Measurements from ENCODE around the gene PPP2R2D. TPM values are rescaled to one million over a fixed set of nuclear protein-coding genes. Genes with fewer than 3 reads are reported as not detected.
"Not testable (repeated sequence)": the region's sequence is repeated elsewhere in the genome, so short reads cannot be mapped to it uniquely, and the experiment has no call there.

The PPP2R2D gene
- total and polyA plus RNA-seq, 5 donors: 30.1 to 38.2 (median 35.4) TPM

- WGBS: 71% methylated on average over 8 of the region's 8 CpGs
- DNase-seq (no peak), ATAC-seq (peak in 1 of 2 donors; percentile 26)
- no peaks in the 10 kb centered on the region for H3K9me3 ChIP-seq (ENCODE audit: control insufficient read depth, low read length)
- H3K27ac ChIP-seq (ENCODE audit: low read length): no peak overlapping the region
- intact Hi-C loops (cut with DNase I): loop anchor here in 1 of 4 donors (10.0 kb wide), 1 partner anchor 66 kb away; no protein-coding TSS in a partner anchor
- no peaks in the 10 kb centered on the region for H3K27me3 ChIP-seq (ENCODE audit: control insufficient read depth, insufficient read depth)
- peaks cover 15% of the 10 kb centered on the region for H3K4me1 ChIP-seq (ENCODE audit: control insufficient read depth, insufficient read depth, low read length)
- H3K4me3 ChIP-seq (ENCODE audit: low read length): no peak overlapping the region
These were observed 8.4 kb downstream of the PPP2R2D start for GRCh38 chr10:131909014-131909808.

- 86% methylated on average over 11 of the region's 11 CpGs for WGBS
- H3K27ac ChIP-seq (ENCODE audit: low read length): no peak overlapping the region
- peaks cover 11% of the 10 kb centered on the region for H3K4me1 ChIP-seq (ENCODE audit: control insufficient read depth, insufficient read depth, low read length)
- H3K27me3 ChIP-seq (ENCODE audit: control insufficient read depth, insufficient read depth): no peaks in the 10 kb centered on the region
- intact Hi-C loops (cut with DNase I): loop anchor here in 1 of 4 donors (10.0 kb wide), 1 partner anchor 65 kb away; no protein-coding TSS in a partner anchor
- no peak overlapping the region for H3K4me3 ChIP-seq (ENCODE audit: low read length)
- no peak for DNase-seq
- no peaks in the 10 kb centered on the region for H3K9me3 ChIP-seq (ENCODE audit: control insufficient read depth, low read length)
- no peak for ATAC-seq
These were observed 9.1 kb downstream of the PPP2R2D start for GRCh38 chr10:131909929-131910328.

- Histone ChIP-seq H3K27ac (ENCODE audit: low read length) (no peak overlapping the region), H3K9me3 (ENCODE audit: control insufficient read depth, low read length) (no peaks in the 10 kb centered on the region), H3K4me3 (ENCODE audit: low read length) (no peak overlapping the region), H3K4me1 (ENCODE audit: control insufficient read depth, insufficient read depth, low read length) (peaks cover 9% of the 10 kb centered on the region), H3K27me3 (ENCODE audit: control insufficient read depth, insufficient read depth) (no peaks in the 10 kb centered on the region)
- 89% methylated on average over 15 of the region's 15 CpGs for WGBS
- intact Hi-C loops (cut with DNase I): no loop called here
- DNase-seq (no peak), ATAC-seq (peak in 1 of 2 donors; percentile 21)
These were observed 10.0 kb downstream of the PPP2R2D start for GRCh38 chr10:131910663-131911314.

- 54% methylated on average over 9 of the region's 9 CpGs for WGBS
- no peak overlapping the region for H3K4me3 ChIP-seq (ENCODE audit: low read length)
- H3K9me3 ChIP-seq (ENCODE audit: control insufficient read depth, low read length): no peaks in the 10 kb centered on the region
- H3K27me3 ChIP-seq (ENCODE audit: control insufficient read depth, insufficient read depth): no peaks in the 10 kb centered on the region
- H3K27ac ChIP-seq (ENCODE audit: low read length): no peak overlapping the region
- ATAC-seq (no peak), DNase-seq (no peak)
- intact Hi-C loops (cut with DNase I): no loop called here
- peaks cover 12% of the 10 kb centered on the region for H3K4me1 ChIP-seq (ENCODE audit: control insufficient read depth, insufficient read depth, low read length)
These were observed 10.6 kb downstream of the PPP2R2D start for GRCh38 chr10:131911451-131911850.

GRCh38 chr10:131912620-131913019, 11.8 kb downstream of the PPP2R2D start:
- intact Hi-C loops (cut with DNase I): no loop called here
- Histone ChIP-seq H3K4me1 (ENCODE audit: control insufficient read depth, insufficient read depth, low read length) (peaks cover 12% of the 10 kb centered on the region), H3K4me3 (ENCODE audit: low read length) (no peak overlapping the region), H3K27me3 (ENCODE audit: control insufficient read depth, insufficient read depth) (no peaks in the 10 kb centered on the region), H3K9me3 (ENCODE audit: control insufficient read depth, low read length) (no peaks in the 10 kb centered on the region), H3K27ac (ENCODE audit: low read length) (no peak overlapping the region)
- 98% methylated on average over 3 of the region's 3 CpGs for WGBS
- DNase-seq (no peak), ATAC-seq (no peak)

GRCh38 chr10:131915484-131915883, 14.7 kb downstream of the PPP2R2D start:
- Histone ChIP-seq H3K4me1 (ENCODE audit: control insufficient read depth, insufficient read depth, low read length) (peaks cover 4% of the 10 kb centered on the region), H3K4me3 (ENCODE audit: low read length) (no peak overlapping the region), H3K27me3 (ENCODE audit: control insufficient read depth, insufficient read depth) (no peaks in the 10 kb centered on the region), H3K27ac (ENCODE audit: low read length) (no peak overlapping the region), H3K9me3 (ENCODE audit: control insufficient read depth, low read length) (no peaks in the 10 kb centered on the region)
- WGBS: 71% methylated on average over 11 of the region's 11 CpGs
- intact Hi-C loops (cut with DNase I): no loop called here
- DNase-seq (no peak), ATAC-seq (no peak)

- H3K9me3 ChIP-seq (ENCODE audit: control insufficient read depth, low read length): no peaks in the 10 kb centered on the region
- DNase-seq (no peak), ATAC-seq (no peak)
- H3K4me1 ChIP-seq (ENCODE audit: control insufficient read depth, insufficient read depth, low read length): peaks cover 4% of the 10 kb centered on the region
- H3K27ac ChIP-seq (ENCODE audit: low read length): no peak overlapping the region
- H3K27me3 ChIP-seq (ENCODE audit: control insufficient read depth, insufficient read depth): no peaks in the 10 kb centered on the region
- WGBS: 92% methylated on average over 19 of the region's 19 CpGs
- no peak overlapping the region for H3K4me3 ChIP-seq (ENCODE audit: low read length)
- intact Hi-C loops (cut with DNase I): no loop called here
These were observed 15.4 kb downstream of the PPP2R2D start for GRCh38 chr10:131915990-131916766.

GRCh38 chr10:131916767-131917160, 16.0 kb downstream of the PPP2R2D start:
- DNase-seq; ATAC-seq; intact Hi-C loops (cut with DNase I); H3K4me3 ChIP-seq (ENCODE audit: low read length); H3K27ac ChIP-seq (ENCODE audit: low read length); H3K9me3 ChIP-seq (ENCODE audit: control insufficient read depth, low read length); H3K27me3 ChIP-seq (ENCODE audit: control insufficient read depth, insufficient read depth); H3K4me1 ChIP-seq (ENCODE audit: control insufficient read depth, insufficient read depth, low read length): not testable (repeated sequence)
- 93% methylated on average over 10 of the region's 11 CpGs for WGBS

GRCh38 chr10:131917496-131917895, 16.7 kb downstream of the PPP2R2D start:
- intact Hi-C loops (cut with DNase I); H3K4me1 ChIP-seq (ENCODE audit: control insufficient read depth, insufficient read depth, low read length): not testable (repeated sequence)

GRCh38 chr10:131919461-131919860, 18.7 kb downstream of the PPP2R2D start:
- ATAC-seq; intact Hi-C loops (cut with DNase I); H3K27ac ChIP-seq (ENCODE audit: low read length); H3K9me3 ChIP-seq (ENCODE audit: control insufficient read depth, low read length); H3K27me3 ChIP-seq (ENCODE audit: control insufficient read depth, insufficient read depth); DNase-seq; H3K4me1 ChIP-seq (ENCODE audit: control insufficient read depth, insufficient read depth, low read length); H3K4me3 ChIP-seq (ENCODE audit: low read length): not testable (repeated sequence)
- 96% methylated on average over 14 of the region's 14 CpGs for WGBS

More at GRCh38 chr10:131917496-131917895, 16.7 kb downstream of the PPP2R2D start:
- not testable (repeated sequence) for H3K27me3 ChIP-seq (ENCODE audit: control insufficient read depth, insufficient read depth); H3K27ac ChIP-seq (ENCODE audit: low read length); H3K4me3 ChIP-seq (ENCODE audit: low read length); ATAC-seq; H3K9me3 ChIP-seq (ENCODE audit: control insufficient read depth, low read length); DNase-seq
- WGBS: 94% methylated on average over 10 of the region's 11 CpGs

- DNase-seq (no peak), ATAC-seq (no peak)
- intact Hi-C loops (cut with DNase I): no loop called here
- no peak overlapping the region for H3K4me3 ChIP-seq (ENCODE audit: low read length)
- no peaks in the 10 kb centered on the region for H3K27me3 ChIP-seq (ENCODE audit: control insufficient read depth, insufficient read depth)
- WGBS: 95% methylated on average over 11 of the region's 11 CpGs
- H3K4me1 ChIP-seq (ENCODE audit: control insufficient read depth, insufficient read depth, low read length): peaks cover 2% of the 10 kb centered on the region
- H3K9me3 ChIP-seq (ENCODE audit: control insufficient read depth, low read length): no peaks in the 10 kb centered on the region
- no peak overlapping the region for H3K27ac ChIP-seq (ENCODE audit: low read length)
These were observed 19.3 kb downstream of the PPP2R2D start for GRCh38 chr10:131920151-131920550.

Measured in right cardiac atrium (tissue), 5 donors.